ENCODE measurements around the gene CDCA7L.

- TF ChIP-seq CTCF (tag by site-specific recombination; IDR thresholded peaks at IDR 0.05) (no peak), PRDM10 (tag by site-specific recombination; IDR thresholded peaks at IDR 0.05) (no peak), ZNF341 (tag by site-specific recombination; IDR thresholded peaks at IDR 0.05; ENCODE audit: low read depth) (no peak), ZNF10 (tag by site-specific recombination; IDR thresholded peaks at IDR 0.05) (no peak), ZNF112 (tag by site-specific recombination; IDR thresholded peaks at IDR 0.05) (no peak), ZNF292 (tag by site-specific recombination; IDR thresholded peaks at IDR 0.05; ENCODE audit: borderline replicate concordance, low read depth) (no peak), MZF1 (tag by site-specific recombination; IDR thresholded peaks at IDR 0.05; ENCODE audit: borderline replicate concordance) (no peak), YY1 (tag by site-specific recombination; IDR thresholded peaks at IDR 0.05) (no peak), ZNF146 (tag by site-specific recombination; IDR thresholded peaks at IDR 0.05) (no peak), REST (tag by site-specific recombination; IDR thresholded peaks at IDR 0.05) (no peak), ZNF510 (tag by site-specific recombination; IDR thresholded peaks at IDR 0.05; ENCODE audit: insufficient replicate concordance) (no peak), PBX3 (CRISPR knock-in tag; IDR thresholded peaks at IDR 0.05) (no peak), SCRT2 (tag by site-specific recombination; IDR thresholded peaks at IDR 0.05) (no peak), ZNF544 (tag by site-specific recombination; IDR thresholded peaks at IDR 0.05) (no peak)
Observed at GRCh38 chr7:21938463-21938862, 7.2 kb downstream of the CDCA7L start.
